Measurements from ENCODE around the gene PAN3. TPM values are rescaled to one million over a fixed set of nuclear protein-coding genes. Genes with fewer than 3 reads are reported as not detected.

The PAN3 gene
- total RNA-seq, 1 experiment from 2014 or later, result 18.5 TPM

DNA sequence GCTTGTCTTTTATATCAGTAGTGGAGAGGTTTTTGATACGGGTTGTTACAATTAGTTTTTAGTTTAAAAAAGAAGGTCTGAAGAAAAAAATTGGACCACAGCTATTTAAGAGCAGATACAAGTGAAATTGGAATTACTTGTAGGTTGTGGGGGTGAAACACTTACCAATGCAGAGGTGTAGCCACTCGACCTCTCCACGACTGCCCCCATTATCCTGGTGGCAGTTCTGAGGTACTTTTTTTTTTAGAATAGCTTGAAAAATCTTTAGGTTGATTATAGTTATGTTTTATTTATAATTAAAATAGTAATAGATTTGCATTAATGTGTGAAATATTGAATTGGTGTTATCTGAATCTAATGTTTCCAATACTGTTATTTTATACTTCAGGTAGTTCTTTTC is 60.7 kb downstream of the PAN3 start:
- no peaks in the 10 kb centered on the region for H3K27me3 ChIP-seq (ENCODE audit: control insufficient read depth, insufficient read depth, low read length)
- no peak overlapping the region for H3K27ac ChIP-seq (ENCODE audit: low read length)
- H3K4me3 ChIP-seq (ENCODE audit: low read depth in 2 of 2, low read length in 2 of 2), result no peak overlapping the region
- H3K36me3 ChIP-seq (ENCODE audit: control insufficient read depth, insufficient read depth, low read length), result no peaks in the 10 kb centered on the region
- no TSS peak for BruUV-seq (replicated peaks)
- DNase-seq (ENCODE audit: low read depth, low spot score), result no peak
- intact Hi-C loops (cut with micrococcal nuclease; ENCODE audit: unreplicated experiment) (no loop called here), in situ Hi-C loops (cut with HindIII; ENCODE audit: low pct_unique_long_range_greater_than_20kb, low sequenced_read_pairs) (no loop called here)
- H3K4me1 ChIP-seq (ENCODE audit: control insufficient read depth, insufficient read depth, low read length), result no peaks in the 10 kb centered on the region
- POLR2A ChIA-PET, result no interaction called here
- no peaks in the 10 kb centered on the region for H3K9me3 ChIP-seq (ENCODE audit: control insufficient read depth, insufficient read depth, low read depth, low read length)
- no peak for TF ChIP-seq TCF7L2 (IDR thresholded peaks at IDR 0.05; ENCODE audit: low read depth, low read length)
- CTCF ChIA-PET, result no interaction called here
- no peak for ATAC-seq

DNA sequence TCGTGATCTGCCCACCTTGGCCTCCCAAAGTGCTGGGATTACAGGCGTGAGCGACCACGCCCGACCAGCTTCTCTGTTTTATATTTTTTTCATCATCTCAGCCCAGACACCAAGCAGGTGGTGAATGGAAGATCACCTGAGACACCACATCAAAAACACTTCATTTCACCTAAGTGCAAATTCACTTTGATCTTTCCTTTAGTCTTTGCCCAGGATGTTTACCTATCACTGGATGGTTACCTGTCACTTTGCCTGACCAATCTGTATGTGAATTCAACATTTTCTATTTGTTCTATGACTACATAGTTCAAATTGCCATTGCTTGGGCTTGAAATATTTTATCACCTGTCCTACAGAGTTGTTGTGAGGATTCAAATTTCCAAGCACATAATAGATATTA is 65.7 kb downstream of the PAN3 start:
- BruUV-seq (replicated peaks), result no TSS peak
- no peaks in the 10 kb centered on the region for H3K36me3 ChIP-seq (ENCODE audit: control insufficient read depth, insufficient read depth, low read length)
- ATAC-seq, result no peak
- no peaks in the 10 kb centered on the region for H3K9me3 ChIP-seq (ENCODE audit: control insufficient read depth, insufficient read depth, low read depth, low read length)
- intact Hi-C loops (cut with micrococcal nuclease; ENCODE audit: unreplicated experiment), result no loop called here
- H3K4me3 ChIP-seq (ENCODE audit: low read depth in 2 of 2, low read length in 2 of 2), result no peak overlapping the region
- TF ChIP-seq SIN3A (IDR thresholded peaks at IDR 0.05; ENCODE audit: borderline replicate concordance, insufficient read depth, low read depth, low read length), result no peak
- TF ChIP-seq, protein P1, sequence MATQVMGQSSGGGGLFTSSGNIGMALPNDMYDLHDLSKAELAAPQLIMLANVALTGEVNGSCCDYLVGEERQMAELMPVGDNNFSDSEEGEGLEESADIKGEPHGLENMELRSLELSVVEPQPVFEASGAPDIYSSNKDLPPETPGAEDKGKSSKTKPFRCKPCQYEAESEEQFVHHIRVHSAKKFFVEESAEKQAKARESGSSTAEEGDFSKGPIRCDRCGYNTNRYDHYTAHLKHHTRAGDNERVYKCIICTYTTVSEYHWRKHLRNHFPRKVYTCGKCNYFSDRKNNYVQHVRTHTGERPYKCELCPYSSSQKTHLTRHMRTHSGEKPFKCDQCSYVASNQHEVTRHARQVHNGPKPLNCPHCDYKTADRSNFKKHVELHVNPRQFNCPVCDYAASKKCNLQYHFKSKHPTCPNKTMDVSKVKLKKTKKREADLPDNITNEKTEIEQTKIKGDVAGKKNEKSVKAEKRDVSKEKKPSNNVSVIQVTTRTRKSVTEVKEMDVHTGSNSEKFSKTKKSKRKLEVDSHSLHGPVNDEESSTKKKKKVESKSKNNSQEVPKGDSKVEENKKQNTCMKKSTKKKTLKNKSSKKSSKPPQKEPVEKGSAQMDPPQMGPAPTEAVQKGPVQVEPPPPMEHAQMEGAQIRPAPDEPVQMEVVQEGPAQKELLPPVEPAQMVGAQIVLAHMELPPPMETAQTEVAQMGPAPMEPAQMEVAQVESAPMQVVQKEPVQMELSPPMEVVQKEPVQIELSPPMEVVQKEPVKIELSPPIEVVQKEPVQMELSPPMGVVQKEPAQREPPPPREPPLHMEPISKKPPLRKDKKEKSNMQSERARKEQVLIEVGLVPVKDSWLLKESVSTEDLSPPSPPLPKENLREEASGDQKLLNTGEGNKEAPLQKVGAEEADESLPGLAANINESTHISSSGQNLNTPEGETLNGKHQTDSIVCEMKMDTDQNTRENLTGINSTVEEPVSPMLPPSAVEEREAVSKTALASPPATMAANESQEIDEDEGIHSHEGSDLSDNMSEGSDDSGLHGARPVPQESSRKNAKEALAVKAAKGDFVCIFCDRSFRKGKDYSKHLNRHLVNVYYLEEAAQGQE (IDR thresholded peaks at IDR 0.05; ENCODE audit: insufficient read depth in 1 of 2, low read depth in 2 of 2, low read length in 1 of 2), result no peak
- TF ChIP-seq, protein P2, sequence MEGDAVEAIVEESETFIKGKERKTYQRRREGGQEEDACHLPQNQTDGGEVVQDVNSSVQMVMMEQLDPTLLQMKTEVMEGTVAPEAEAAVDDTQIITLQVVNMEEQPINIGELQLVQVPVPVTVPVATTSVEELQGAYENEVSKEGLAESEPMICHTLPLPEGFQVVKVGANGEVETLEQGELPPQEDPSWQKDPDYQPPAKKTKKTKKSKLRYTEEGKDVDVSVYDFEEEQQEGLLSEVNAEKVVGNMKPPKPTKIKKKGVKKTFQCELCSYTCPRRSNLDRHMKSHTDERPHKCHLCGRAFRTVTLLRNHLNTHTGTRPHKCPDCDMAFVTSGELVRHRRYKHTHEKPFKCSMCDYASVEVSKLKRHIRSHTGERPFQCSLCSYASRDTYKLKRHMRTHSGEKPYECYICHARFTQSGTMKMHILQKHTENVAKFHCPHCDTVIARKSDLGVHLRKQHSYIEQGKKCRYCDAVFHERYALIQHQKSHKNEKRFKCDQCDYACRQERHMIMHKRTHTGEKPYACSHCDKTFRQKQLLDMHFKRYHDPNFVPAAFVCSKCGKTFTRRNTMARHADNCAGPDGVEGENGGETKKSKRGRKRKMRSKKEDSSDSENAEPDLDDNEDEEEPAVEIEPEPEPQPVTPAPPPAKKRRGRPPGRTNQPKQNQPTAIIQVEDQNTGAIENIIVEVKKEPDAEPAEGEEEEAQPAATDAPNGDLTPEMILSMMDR (IDR thresholded peaks at IDR 0.05), result no peak
- TF ChIP-seq POLR2AphosphoS5 (IDR thresholded peaks at IDR 0.05; ENCODE audit: low read depth, low read length), result no peak
- no peak for TF ChIP-seq TCF7L2 (IDR thresholded peaks at IDR 0.05; ENCODE audit: low read depth, low read length)
- no peaks in the 10 kb centered on the region for H3K27me3 ChIP-seq (ENCODE audit: control insufficient read depth, insufficient read depth, low read length)
- CTCF ChIA-PET, result no interaction called here
- POLR2A ChIA-PET, result no interaction called here
- in situ Hi-C loops (cut with HindIII; ENCODE audit: low pct_unique_long_range_greater_than_20kb, low sequenced_read_pairs), result no loop called here
- DNase-seq (ENCODE audit: low read depth, low spot score), result no peak
- no peak overlapping the region for H3K27ac ChIP-seq (ENCODE audit: low read length)
- H3K4me1 ChIP-seq (ENCODE audit: control insufficient read depth, insufficient read depth, low read length), result no peaks in the 10 kb centered on the region

DNA sequence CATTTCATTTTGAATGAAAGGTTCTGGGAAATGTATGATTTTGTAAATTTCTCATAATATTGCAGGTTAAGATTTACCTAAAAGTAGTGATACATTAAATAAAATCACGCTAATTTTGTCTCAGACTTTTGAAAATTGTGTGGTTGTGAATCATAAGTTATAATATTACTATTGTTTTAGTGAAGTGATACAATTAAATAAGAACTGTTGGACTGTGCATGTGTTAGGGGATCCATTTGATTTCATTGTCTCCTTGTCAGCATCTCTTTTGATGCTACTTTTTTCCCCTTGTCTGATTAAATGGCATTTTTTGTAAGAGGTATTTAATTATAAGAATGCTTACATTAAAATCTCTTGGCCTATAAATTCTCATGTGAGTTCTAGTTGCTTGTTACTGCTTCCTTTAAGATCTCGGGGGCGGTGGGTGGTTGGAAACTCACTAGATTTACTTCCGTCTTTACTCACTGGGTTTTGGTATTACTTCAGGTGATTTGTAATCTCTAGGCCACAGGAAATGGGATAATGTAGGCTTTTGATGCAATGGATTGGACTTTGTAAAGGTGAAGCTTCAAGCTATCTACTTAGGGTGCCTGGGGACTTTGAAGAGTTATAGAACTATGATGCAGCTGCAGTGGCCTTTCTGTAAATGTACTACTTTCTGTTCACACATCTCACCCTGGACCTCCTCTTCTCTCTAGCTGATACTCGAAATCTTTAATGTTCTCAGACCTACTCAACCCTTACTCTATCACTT is 66.5 kb downstream of the PAN3 start:
- ChIA-PET POLR2A (no interaction called here), CTCF (no interaction called here)
- Histone ChIP-seq H3K4me3 (ENCODE audit: low read depth in 2 of 2, low read length in 2 of 2) (no peak overlapping the region), H3K27me3 (ENCODE audit: control insufficient read depth, insufficient read depth, low read length) (no peaks in the 10 kb centered on the region), H3K36me3 (ENCODE audit: control insufficient read depth, insufficient read depth, low read length) (no peaks in the 10 kb centered on the region), H3K4me1 (ENCODE audit: control insufficient read depth, insufficient read depth, low read length) (no peaks in the 10 kb centered on the region), H3K9me3 (ENCODE audit: control insufficient read depth, insufficient read depth, low read depth, low read length) (no peaks in the 10 kb centered on the region), H3K27ac (ENCODE audit: low read length) (no peak overlapping the region)
- BruUV-seq (replicated peaks), result no TSS peak
- TF ChIP-seq SIN3A (IDR thresholded peaks at IDR 0.05; ENCODE audit: borderline replicate concordance, insufficient read depth, low read depth, low read length) (no peak), POLR2AphosphoS5 (IDR thresholded peaks at IDR 0.05; ENCODE audit: low read depth, low read length) (no peak), TCF7L2 (IDR thresholded peaks at IDR 0.05; ENCODE audit: low read depth, low read length) (no peak)
- TF ChIP-seq, protein P1 (IDR thresholded peaks at IDR 0.05; ENCODE audit: insufficient read depth in 1 of 2, low read depth in 2 of 2, low read length in 1 of 2), result no peak
- TF ChIP-seq, protein P2 (IDR thresholded peaks at IDR 0.05), result no peak
- ATAC-seq (no peak), DNase-seq (ENCODE audit: low read depth, low spot score) (no peak)
- in situ Hi-C loops (cut with HindIII; ENCODE audit: low pct_unique_long_range_greater_than_20kb, low sequenced_read_pairs) (no loop called here), intact Hi-C loops (cut with micrococcal nuclease; ENCODE audit: unreplicated experiment) (no loop called here)

Measured in Panc1 (cell line).